ENCODE results near the gene C2CD2L. TPM values are rescaled to one million over a fixed set of nuclear protein-coding genes. Genes with fewer than 3 reads are reported as not detected.

The C2CD2L gene
- total and polyA plus RNA-seq, 10 of the 15 experiments (the other 5 are each of a cell fraction or from before 2014, with no cell fraction given): 0.21 to 9.6 (median 5.1) TPM

DNA sequence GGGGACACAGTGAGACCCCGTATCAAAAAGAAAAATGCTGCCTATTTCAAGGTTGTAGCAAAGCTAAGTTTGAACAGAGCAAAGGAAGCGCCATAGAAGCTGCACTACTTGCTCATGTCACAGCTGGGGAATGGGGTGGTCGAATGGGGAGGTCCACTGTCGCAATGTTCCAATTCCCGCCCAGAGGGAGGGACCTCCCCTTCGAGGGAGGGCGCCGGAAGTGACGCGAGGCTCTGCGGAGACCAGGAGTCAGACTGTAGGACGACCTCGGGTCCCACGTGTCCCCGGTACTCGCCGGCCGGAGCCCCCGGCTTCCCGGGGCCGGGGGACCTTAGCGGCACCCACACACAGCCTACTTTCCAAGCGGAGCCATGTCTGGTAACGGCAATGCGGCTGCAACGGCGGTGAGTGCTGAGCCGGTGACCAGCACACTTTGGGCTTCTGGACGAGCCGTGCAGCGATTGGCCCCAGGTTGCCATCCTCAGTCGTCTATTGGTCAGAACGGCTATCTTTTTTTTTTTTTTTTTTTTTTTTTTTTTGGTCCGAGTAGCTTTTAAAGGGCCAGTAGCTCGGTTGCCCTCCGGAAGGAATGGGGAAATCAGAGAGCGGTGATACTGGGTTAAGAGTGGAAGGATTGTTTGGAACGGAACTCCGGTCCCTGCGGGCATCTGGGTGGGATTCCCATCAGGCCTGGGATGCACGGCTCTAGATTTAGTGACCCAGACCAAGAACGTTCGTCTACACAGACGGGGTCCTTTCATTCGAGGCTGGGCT, 22.3 kb upstream of the C2CD2L start, which contains the start of gene HMBS (continued):
- TF ChIP-seq MEF2B (IDR thresholded peaks at IDR 0.05; ENCODE audit: partially characterized antibody, poor library complexity, severe bottlenecking) (no peak), CREB1 (IDR thresholded peaks at IDR 0.05; ENCODE audit: low read depth) (peak; percentile 89), NR2F1 (conservative IDR thresholded peaks at IDR 0.05) (peak; percentile 75), SIX5 (IDR thresholded peaks at IDR 0.05; ENCODE audit: low read depth, low read length, severe bottlenecking) (no peak), ZBED1 (IDR thresholded peaks at IDR 0.05; ENCODE audit: borderline replicate concordance) (0 out of 2 replicates have a peak, but pooled peaks have one; percentile 52), BACH1 (IDR thresholded peaks at IDR 0.05; ENCODE audit: borderline replicate concordance) (no peak), NR2C2 (IDR thresholded peaks at IDR 0.05; ENCODE audit: borderline replicate concordance, control insufficient read depth, insufficient read length, low read depth) (no peak), RAD21 (IDR thresholded peaks at IDR 0.05; ENCODE audit: insufficient read depth, low read depth, low read length) (no peak), YY1 (IDR thresholded peaks at IDR 0.05; ENCODE audit: low read depth, low read length) (0 out of 2 replicates have a peak, but pooled peaks have one; percentile 12), TCF3 (IDR thresholded peaks at IDR 0.05; ENCODE audit: borderline replicate concordance, insufficient read depth, low read depth, low read length) (no peak), YBX1 (IDR thresholded peaks at IDR 0.05) (no peak), TCF7 (IDR thresholded peaks at IDR 0.05; ENCODE audit: borderline replicate concordance) (no peak)
- TF ChIP-seq, protein P1, sequence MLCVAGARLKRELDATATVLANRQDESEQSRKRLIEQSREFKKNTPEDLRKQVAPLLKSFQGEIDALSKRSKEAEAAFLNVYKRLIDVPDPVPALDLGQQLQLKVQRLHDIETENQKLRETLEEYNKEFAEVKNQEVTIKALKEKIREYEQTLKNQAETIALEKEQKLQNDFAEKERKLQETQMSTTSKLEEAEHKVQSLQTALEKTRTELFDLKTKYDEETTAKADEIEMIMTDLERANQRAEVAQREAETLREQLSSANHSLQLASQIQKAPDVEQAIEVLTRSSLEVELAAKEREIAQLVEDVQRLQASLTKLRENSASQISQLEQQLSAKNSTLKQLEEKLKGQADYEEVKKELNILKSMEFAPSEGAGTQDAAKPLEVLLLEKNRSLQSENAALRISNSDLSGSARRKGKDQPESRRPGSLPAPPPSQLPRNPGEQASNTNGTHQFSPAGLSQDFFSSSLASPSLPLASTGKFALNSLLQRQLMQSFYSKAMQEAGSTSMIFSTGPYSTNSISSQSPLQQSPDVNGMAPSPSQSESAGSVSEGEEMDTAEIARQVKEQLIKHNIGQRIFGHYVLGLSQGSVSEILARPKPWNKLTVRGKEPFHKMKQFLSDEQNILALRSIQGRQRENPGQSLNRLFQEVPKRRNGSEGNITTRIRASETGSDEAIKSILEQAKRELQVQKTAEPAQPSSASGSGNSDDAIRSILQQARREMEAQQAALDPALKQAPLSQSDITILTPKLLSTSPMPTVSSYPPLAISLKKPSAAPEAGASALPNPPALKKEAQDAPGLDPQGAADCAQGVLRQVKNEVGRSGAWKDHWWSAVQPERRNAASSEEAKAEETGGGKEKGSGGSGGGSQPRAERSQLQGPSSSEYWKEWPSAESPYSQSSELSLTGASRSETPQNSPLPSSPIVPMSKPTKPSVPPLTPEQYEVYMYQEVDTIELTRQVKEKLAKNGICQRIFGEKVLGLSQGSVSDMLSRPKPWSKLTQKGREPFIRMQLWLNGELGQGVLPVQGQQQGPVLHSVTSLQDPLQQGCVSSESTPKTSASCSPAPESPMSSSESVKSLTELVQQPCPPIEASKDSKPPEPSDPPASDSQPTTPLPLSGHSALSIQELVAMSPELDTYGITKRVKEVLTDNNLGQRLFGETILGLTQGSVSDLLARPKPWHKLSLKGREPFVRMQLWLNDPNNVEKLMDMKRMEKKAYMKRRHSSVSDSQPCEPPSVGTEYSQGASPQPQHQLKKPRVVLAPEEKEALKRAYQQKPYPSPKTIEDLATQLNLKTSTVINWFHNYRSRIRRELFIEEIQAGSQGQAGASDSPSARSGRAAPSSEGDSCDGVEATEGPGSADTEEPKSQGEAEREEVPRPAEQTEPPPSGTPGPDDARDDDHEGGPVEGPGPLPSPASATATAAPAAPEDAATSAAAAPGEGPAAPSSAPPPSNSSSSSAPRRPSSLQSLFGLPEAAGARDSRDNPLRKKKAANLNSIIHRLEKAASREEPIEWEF (IDR thresholded peaks at IDR 0.05; ENCODE audit: insufficient replicate concordance, low read depth, low read length): no peak
- TF ChIP-seq, protein P2, sequence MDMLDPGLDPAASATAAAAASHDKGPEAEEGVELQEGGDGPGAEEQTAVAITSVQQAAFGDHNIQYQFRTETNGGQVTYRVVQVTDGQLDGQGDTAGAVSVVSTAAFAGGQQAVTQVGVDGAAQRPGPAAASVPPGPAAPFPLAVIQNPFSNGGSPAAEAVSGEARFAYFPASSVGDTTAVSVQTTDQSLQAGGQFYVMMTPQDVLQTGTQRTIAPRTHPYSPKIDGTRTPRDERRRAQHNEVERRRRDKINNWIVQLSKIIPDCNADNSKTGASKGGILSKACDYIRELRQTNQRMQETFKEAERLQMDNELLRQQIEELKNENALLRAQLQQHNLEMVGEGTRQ (IDR thresholded peaks at IDR 0.05; ENCODE audit: borderline replicate concordance, low read depth, low read length): peak; percentile 9; the same call in 1 of the 2 replicates
- TF ChIP-seq, protein P3, sequence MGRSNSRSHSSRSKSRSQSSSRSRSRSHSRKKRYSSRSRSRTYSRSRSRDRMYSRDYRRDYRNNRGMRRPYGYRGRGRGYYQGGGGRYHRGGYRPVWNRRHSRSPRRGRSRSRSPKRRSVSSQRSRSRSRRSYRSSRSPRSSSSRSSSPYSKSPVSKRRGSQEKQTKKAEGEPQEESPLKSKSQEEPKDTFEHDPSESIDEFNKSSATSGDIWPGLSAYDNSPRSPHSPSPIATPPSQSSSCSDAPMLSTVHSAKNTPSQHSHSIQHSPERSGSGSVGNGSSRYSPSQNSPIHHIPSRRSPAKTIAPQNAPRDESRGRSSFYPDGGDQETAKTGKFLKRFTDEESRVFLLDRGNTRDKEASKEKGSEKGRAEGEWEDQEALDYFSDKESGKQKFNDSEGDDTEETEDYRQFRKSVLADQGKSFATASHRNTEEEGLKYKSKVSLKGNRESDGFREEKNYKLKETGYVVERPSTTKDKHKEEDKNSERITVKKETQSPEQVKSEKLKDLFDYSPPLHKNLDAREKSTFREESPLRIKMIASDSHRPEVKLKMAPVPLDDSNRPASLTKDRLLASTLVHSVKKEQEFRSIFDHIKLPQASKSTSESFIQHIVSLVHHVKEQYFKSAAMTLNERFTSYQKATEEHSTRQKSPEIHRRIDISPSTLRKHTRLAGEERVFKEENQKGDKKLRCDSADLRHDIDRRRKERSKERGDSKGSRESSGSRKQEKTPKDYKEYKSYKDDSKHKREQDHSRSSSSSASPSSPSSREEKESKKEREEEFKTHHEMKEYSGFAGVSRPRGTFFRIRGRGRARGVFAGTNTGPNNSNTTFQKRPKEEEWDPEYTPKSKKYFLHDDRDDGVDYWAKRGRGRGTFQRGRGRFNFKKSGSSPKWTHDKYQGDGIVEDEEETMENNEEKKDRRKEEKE (IDR thresholded peaks at IDR 0.05): no peak
- TF ChIP-seq, protein P4, sequence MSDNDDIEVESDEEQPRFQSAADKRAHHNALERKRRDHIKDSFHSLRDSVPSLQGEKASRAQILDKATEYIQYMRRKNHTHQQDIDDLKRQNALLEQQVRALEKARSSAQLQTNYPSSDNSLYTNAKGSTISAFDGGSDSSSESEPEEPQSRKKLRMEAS (IDR thresholded peaks at IDR 0.05; ENCODE audit: low read depth, low read length): peak; percentile 86
- TF ChIP-seq, protein P5, sequence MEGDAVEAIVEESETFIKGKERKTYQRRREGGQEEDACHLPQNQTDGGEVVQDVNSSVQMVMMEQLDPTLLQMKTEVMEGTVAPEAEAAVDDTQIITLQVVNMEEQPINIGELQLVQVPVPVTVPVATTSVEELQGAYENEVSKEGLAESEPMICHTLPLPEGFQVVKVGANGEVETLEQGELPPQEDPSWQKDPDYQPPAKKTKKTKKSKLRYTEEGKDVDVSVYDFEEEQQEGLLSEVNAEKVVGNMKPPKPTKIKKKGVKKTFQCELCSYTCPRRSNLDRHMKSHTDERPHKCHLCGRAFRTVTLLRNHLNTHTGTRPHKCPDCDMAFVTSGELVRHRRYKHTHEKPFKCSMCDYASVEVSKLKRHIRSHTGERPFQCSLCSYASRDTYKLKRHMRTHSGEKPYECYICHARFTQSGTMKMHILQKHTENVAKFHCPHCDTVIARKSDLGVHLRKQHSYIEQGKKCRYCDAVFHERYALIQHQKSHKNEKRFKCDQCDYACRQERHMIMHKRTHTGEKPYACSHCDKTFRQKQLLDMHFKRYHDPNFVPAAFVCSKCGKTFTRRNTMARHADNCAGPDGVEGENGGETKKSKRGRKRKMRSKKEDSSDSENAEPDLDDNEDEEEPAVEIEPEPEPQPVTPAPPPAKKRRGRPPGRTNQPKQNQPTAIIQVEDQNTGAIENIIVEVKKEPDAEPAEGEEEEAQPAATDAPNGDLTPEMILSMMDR (IDR thresholded peaks at IDR 0.05 in 2 of 3, conservative IDR thresholded peaks at IDR 0.05 in 1 of 3; ENCODE audit: control insufficient read depth in 2 of 3, extremely low read depth in 1 of 3, insufficient read depth in 1 of 3, low read depth in 3 of 3, low read length in 3 of 3): no peak
